T-cell (primary cell): ENCODE measurements around the gene CMA1. TPM values are rescaled to one million over a fixed set of nuclear protein-coding genes. Genes with fewer than 3 reads are reported as not detected.
"Not testable (repeated sequence)": the region's sequence is repeated elsewhere in the genome, so short reads cannot be mapped to it uniquely, and the experiment has no call there.

ENCODE experiments used
- ATAC-seq, 4 experiments: fragments of 200-7000 bp in 3 of 4; fragments of 150-1000 bp in 1 of 4; cut with Tn5 transposase; replicated peaks in 1 of 4; 1 replicate in 3 of 4; 2 replicates in 1 of 4; pipeline ENCODE4 v1.10.0; 2021; ENCODE audit warnings: moderate library complexity in 3 of 4, mild to moderate bottlenecking in 2 of 4, moderate number of reproducible peaks in 1 of 4
- CTCF ChIA-PET, 2 donors: fragments of 300-600 bp; sonication (Branson Sonifier 250); formaldehyde crosslinking; loops; one replicate each; lab custom pipeline; 2022; ENCODE audit warnings: antibody characterized with exemption in 2 of 2; lab: Charles Lee
- POLR2A ChIA-PET, 2 donors: fragments of 300-600 bp; sonication (Branson Sonifier 250); formaldehyde crosslinking; loops; one replicate each; lab custom pipeline; 2022; ENCODE audit warnings: antibody characterized with exemption in 2 of 2; lab: Charles Lee
- DNase-seq, 35 experiments: peaks; one replicate each; pipeline versions ENCODE4 v3.0.0 to v3.0.0-alpha.2; 2013 to 2023
- H3K27ac ChIP-seq: one replicate; pipeline ENCODE4 v1.5.1; 2013; ENCODE audit warnings: low read length
- H3K27me3 ChIP-seq, 2 experiments: replicated peaks in 1 of 2; 1 replicate in 1 of 2; 2 replicates in 1 of 2; pipeline versions ENCODE4 v1.6.1 to v1.7.0; 2013; ENCODE audit warnings: low read length in 1 of 2, mixed read lengths in 1 of 2; ENCODE audit not compliant: control insufficient read depth in 2 of 2, insufficient read depth in 2 of 2; ENCODE audit errors: extremely low read depth in 1 of 2
- H3K36me3 ChIP-seq, 2 donors: 1 replicate in 1 of 2; 2 replicates in 1 of 2; pipeline versions ENCODE4 v1.6.1 to v1.7.0; 2013; ENCODE audit warnings: low read length in 1 of 2; ENCODE audit not compliant: control insufficient read depth in 2 of 2, insufficient read depth in 1 of 2; ENCODE audit errors: extremely low read depth in 1 of 2
- H3K4me1 ChIP-seq, 2 experiments: 1 replicate in 1 of 2; 2 replicates in 1 of 2; pipeline versions ENCODE4 v1.6.1 to v1.7.0; 2013; ENCODE audit warnings: low read length in 2 of 2, mixed read lengths in 1 of 2; ENCODE audit not compliant: insufficient read depth in 2 of 2, control insufficient read depth in 1 of 2; ENCODE audit errors: extremely low read depth in 1 of 2
- H3K4me3 ChIP-seq, 2 donors: 1 replicate in 1 of 2; 2 replicates in 1 of 2; pipeline versions ENCODE4 v1.5.1 to v1.7.0; 2013; ENCODE audit warnings: mild to moderate bottlenecking in 2 of 2, low read length in 1 of 2, moderate library complexity in 1 of 2; ENCODE audit not compliant: control insufficient read depth in 1 of 2; ENCODE audit errors: extremely low read depth in 1 of 2
- H3K9me3 ChIP-seq: 2 replicates; pipeline ENCODE4 v1.7.0; 2013
- H3K27ac Mint-ChIP-seq, 2 donors: one replicate each; pipeline ENCODE4 v1.8.0; 2020 to 2021; ENCODE audit warnings: mild to moderate bottlenecking in 2 of 2, mixed read lengths in 2 of 2
- H3K27me3 Mint-ChIP-seq, 2 donors: one replicate each; pipeline ENCODE4 v1.8.0; 2021 to 2022; ENCODE audit warnings: mixed read lengths in 2 of 2
- H3K36me3 Mint-ChIP-seq: one replicate; pipeline ENCODE4 v1.8.0; 2021; ENCODE audit warnings: mixed read lengths
- H3K4me1 Mint-ChIP-seq, 3 donors: one replicate each; pipeline ENCODE4 v1.8.0; 2020 to 2022; ENCODE audit warnings: mixed read lengths in 3 of 3, mild to moderate bottlenecking in 1 of 3
- H3K4me3 Mint-ChIP-seq, 3 donors: one replicate each; pipeline ENCODE4 v1.8.0; 2020 to 2022; ENCODE audit warnings: mild to moderate bottlenecking in 3 of 3, mixed read lengths in 3 of 3, moderate library complexity in 3 of 3
- H3K9me3 Mint-ChIP-seq, 3 donors: one replicate each; pipeline ENCODE4 v1.8.0; 2020 to 2022; ENCODE audit warnings: mixed read lengths in 3 of 3
- WGBS: methylation state at CpG from one replicate; pipeline ENCODE4 v1.1.5; 2013; ENCODE audit warnings: missing lambda C conversion rate; ENCODE audit not compliant: insufficient coverage; 5-methylcytosine and 5-hydroxymethylcytosine counted together
- total RNA-seq, 35 experiments: library from RNA in 6 of 35; stranded (reverse) in 6 of 35; fragments of 120-200 nt in 1 of 35; gene quantifications; one replicate each; pipeline versions ENCODE4 v1.2.1 to v1.2.4 and lab custom pipeline; 2013 to 2026

Gene CMA1
- total RNA-seq, 5 donors from 2014 or later (not counting 1 experiment from before 2014, with no cell fraction given), result not detected

DNA sequence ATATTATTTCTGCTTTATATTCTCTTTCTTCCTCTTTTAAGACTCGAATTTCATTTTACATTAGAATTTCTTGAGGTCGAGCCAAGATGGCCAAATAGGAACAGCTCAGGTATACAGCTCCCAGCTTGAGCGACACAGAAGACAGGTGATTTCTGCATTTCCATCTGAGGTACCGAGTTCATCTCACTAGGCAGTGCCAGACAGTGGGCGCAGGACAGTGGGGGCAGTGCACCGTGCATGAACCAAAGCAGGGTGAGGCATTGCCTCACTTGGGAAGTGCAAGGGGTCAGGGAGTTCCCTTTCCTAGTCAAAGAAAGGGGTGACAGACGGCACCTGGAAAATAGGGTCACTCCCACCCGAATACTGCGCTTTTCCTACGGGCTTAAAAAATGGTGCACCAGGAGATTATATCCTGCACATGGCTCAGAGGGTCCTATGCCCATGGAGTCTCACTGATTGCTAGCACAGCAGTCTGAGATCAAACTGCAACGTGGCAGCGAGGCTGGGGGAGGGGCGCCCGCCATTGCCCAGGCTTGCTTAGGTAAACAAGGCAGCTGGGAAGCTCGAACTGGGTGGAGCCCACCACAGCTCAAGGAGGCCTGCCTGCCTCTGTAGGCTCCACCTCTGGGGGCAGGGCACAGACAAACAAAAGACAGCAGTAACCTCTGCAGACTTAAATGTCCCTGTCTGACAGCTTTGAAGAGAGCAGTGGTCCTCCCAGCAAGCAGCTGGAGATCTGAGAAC, 18.0 kb upstream of the CMA1 start:
- ATAC-seq, H3K4me3 Mint-ChIP-seq, H3K9me3 Mint-ChIP-seq, H3K4me1 Mint-ChIP-seq, H3K27ac ChIP-seq, H3K4me3 ChIP-seq, H3K27me3 ChIP-seq, CTCF ChIA-PET, DNase-seq, H3K4me1 ChIP-seq, H3K9me3 ChIP-seq, H3K27ac Mint-ChIP-seq, POLR2A ChIA-PET, H3K36me3 Mint-ChIP-seq, H3K36me3 ChIP-seq: not testable (repeated sequence)
- 84% methylated on average over 9 of the region's 15 CpGs for WGBS
- peaks cover 20% of the 10 kb centered on the region in 2 donors for H3K27me3 Mint-ChIP-seq

- H3K4me1 Mint-ChIP-seq, result peaks cover 0 to 6% (median 2%) of the 10 kb centered on the region in 3 donors
- no peaks in the 10 kb centered on the region for H3K36me3 Mint-ChIP-seq
- Histone ChIP-seq H3K36me3 (no peaks in the 10 kb centered on the region), H3K9me3 (no peaks in the 10 kb centered on the region), H3K4me3 (no peak overlapping the region), H3K27ac (no peak overlapping the region), H3K27me3 (no peaks in the 10 kb centered on the region), H3K4me1 (no peaks in the 10 kb centered on the region)
- H3K27ac Mint-ChIP-seq, result no peak overlapping the region
- ATAC-seq, result no peak
- DNase-seq, result no peak
- H3K27me3 Mint-ChIP-seq, result peaks cover 5 to 13% of the 10 kb centered on the region in 2 donors
- CTCF ChIA-PET, result no interaction called here
- POLR2A ChIA-PET, result no interaction called here
- H3K9me3 Mint-ChIP-seq, result no peaks in the 10 kb centered on the region
- H3K4me3 Mint-ChIP-seq, result no peak overlapping the region
- 92% methylated on average over 2 of the region's 2 CpGs for WGBS
Observed at GRCh38 chr14:24518851-24519250, 10.8 kb upstream of the CMA1 start.

DNA sequence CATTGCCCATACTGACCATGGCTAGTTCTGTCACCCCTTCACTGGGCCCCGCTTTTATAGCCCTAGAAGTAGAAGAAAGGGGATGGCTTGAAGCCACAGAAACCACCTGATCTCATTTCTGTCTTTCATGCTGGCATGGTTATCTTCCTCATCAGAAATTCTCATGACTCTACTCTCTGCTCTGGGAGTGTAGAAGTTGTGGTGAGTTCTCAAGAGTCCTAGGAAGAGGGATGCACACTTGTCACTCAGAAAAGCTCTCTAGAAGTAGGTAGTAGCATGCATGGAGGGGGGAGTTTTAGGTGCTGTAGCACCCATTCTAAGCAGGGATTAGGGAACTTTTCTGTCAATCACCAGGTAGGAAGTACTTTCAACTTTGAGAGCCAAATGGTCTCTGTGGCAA, 6.1 kb upstream of the CMA1 start:
- Mint-ChIP-seq H3K4me3 (no peak overlapping the region), H3K27me3 (peaks cover 6 to 17% of the 10 kb centered on the region in 2 donors), H3K4me1 (peaks cover 0 to 6% (median 2%) of the 10 kb centered on the region in 3 donors), H3K36me3 (no peaks in the 10 kb centered on the region), H3K9me3 (peaks cover 0 to 5% (median 0%) of the 10 kb centered on the region in 3 donors), H3K27ac (no peak overlapping the region)
- WGBS, result no CpG with 5 or more reads among the region's 1 CpG
- ATAC-seq, result no peak
- CTCF ChIA-PET, result no interaction called here
- Histone ChIP-seq H3K36me3 (no peaks in the 10 kb centered on the region), H3K27me3 (no peaks in the 10 kb centered on the region), H3K4me3 (no peak overlapping the region), H3K9me3 (no peaks in the 10 kb centered on the region), H3K4me1 (no peaks in the 10 kb centered on the region), H3K27ac (no peak overlapping the region)
- no peak for DNase-seq
- POLR2A ChIA-PET, result no interaction called here

GRCh38 chr14:24513009-24513408, 4.9 kb upstream of the CMA1 start:
- Histone ChIP-seq H3K27me3 (no peaks in the 10 kb centered on the region), H3K4me3 (no peak overlapping the region), H3K36me3 (no peaks in the 10 kb centered on the region), H3K27ac (no peak overlapping the region), H3K9me3 (no peaks in the 10 kb centered on the region), H3K4me1 (no peaks in the 10 kb centered on the region)
- ChIA-PET CTCF (no interaction called here), POLR2A (no interaction called here)
- H3K27ac Mint-ChIP-seq, result no peak overlapping the region
- no CpG with 5 or more reads among the region's 2 CpGs for WGBS
- peaks cover 0 to 5% (median 0%) of the 10 kb centered on the region in 3 donors for H3K9me3 Mint-ChIP-seq
- DNase-seq (no peak), ATAC-seq (no peak)
- peaks cover 0 to 6% (median 2%) of the 10 kb centered on the region in 3 donors for H3K4me1 Mint-ChIP-seq
- peaks cover 7 to 21% of the 10 kb centered on the region in 2 donors for H3K27me3 Mint-ChIP-seq
- H3K4me3 Mint-ChIP-seq, result no peak overlapping the region
- no peaks in the 10 kb centered on the region for H3K36me3 Mint-ChIP-seq

DNA sequence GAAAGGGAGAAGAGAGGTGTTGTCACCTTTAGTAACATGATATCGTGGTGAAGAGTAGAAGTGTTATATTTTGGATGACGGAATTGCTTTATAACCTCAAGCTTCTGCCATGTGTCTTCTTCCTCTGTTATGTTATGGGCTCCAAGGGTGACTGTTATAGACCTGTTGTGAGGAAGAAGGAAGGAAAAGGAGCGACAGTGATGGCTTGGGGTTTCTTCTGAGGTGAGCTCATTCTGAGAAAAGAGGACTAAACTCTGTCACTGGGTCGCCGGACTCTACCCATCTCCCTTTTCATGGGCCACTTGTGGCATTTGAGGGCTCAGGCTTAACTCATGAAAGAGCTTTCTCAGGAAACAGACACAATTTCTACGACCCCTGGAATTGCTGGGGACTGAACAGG, 1.6 kb downstream of the CMA1 start:
- H3K27me3 Mint-ChIP-seq, result peaks cover 14 to 15% of the 10 kb centered on the region in 2 donors

DNA sequence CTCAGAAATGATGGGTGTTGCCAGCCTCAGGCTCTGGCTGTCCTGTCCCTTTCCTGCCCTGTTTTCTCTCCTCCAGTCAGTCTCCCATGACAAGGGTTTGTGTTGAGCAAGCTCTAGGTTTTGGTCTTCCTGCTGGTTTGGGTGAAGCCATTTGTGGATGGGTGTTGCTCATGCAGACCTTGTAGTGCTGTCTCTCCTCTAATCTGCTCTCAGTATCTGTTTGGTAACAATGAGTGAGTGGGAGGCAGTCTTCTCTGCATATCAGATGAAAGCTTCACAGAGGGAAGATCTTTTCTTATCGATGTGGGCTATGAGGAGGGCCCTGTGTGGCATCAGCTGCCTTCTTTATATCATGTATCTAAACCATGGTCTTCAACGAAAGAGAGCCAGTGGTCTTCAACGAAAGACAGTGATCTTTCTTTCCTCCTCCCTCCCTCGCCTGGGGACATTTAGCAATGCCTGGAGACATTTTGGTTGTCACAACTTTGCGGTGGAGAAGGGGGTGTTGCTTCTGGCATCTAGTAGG, 3.6 kb downstream of the CMA1 start:
- Mint-ChIP-seq H3K27me3 (peaks cover 5 to 14% of the 10 kb centered on the region in 2 donors), H3K9me3 (peaks cover 0 to 4% (median 0%) of the 10 kb centered on the region in 3 donors), H3K36me3 (peaks cover 3% of the 10 kb centered on the region), H3K27ac (no peak overlapping the region), H3K4me1 (no peaks in the 10 kb centered on the region), H3K4me3 (no peak overlapping the region)
- CTCF ChIA-PET, result no interaction called here
- no peaks in the 10 kb centered on the region for H3K36me3 ChIP-seq
- no peak overlapping the region for H3K27ac ChIP-seq
- POLR2A ChIA-PET, result interaction anchor here in 1 of 2 donors (0.7 kb wide), 1 partner anchor 40 kb away, joined by 4 read pairs; no protein-coding TSS in a partner anchor
- no peaks in the 10 kb centered on the region for H3K4me1 ChIP-seq
- no peaks in the 10 kb centered on the region for H3K9me3 ChIP-seq
- ATAC-seq, result no peak
- DNase-seq, result no peak
- H3K27me3 ChIP-seq, result peaks cover 0 to 7% of the 10 kb centered on the region in 2 experiments
- no CpG with 5 or more reads among the region's 5 CpGs for WGBS
- no peak overlapping the region for H3K4me3 ChIP-seq

More for the DNA sequence above, 1.6 kb downstream of the CMA1 start:
- 58% methylated on average over 5 of the region's 6 CpGs for WGBS
- CTCF ChIA-PET, result no interaction called here
- Mint-ChIP-seq H3K27ac (no peak overlapping the region), H3K4me3 (no peak overlapping the region), H3K9me3 (no peaks in the 10 kb centered on the region), H3K4me1 (no peaks in the 10 kb centered on the region), H3K36me3 (peaks cover 2% of the 10 kb centered on the region)
- no peaks in the 10 kb centered on the region for H3K36me3 ChIP-seq
- no peak overlapping the region for H3K27ac ChIP-seq
- no peak overlapping the region for H3K4me3 ChIP-seq
- H3K27me3 ChIP-seq, result peaks cover 0 to 7% of the 10 kb centered on the region in 2 experiments
- H3K9me3 ChIP-seq, result no peaks in the 10 kb centered on the region
- POLR2A ChIA-PET, result no interaction called here
- DNase-seq (no peak), ATAC-seq (no peak)
- no peaks in the 10 kb centered on the region for H3K4me1 ChIP-seq
